ENCODE measurements around the gene SERINC2.

Gene SERINC2

GRCh38 chr1:31399976-31400375 lies 13.0 kb upstream of the SERINC2 start:
- H3K36me3 ChIP-seq (replicated peaks; ENCODE audit: insufficient read depth, low read length), result no peaks in the 10 kb centered on the region
- H3K4me3 ChIP-seq (ENCODE audit: low read length), result no peak overlapping the region
- no peaks in the 10 kb centered on the region for H3K79me2 ChIP-seq (ENCODE audit: low read length)
- no peaks in the 10 kb centered on the region for H4K20me1 ChIP-seq (ENCODE audit: insufficient read depth, low read length)
- no peak overlapping the region for H3K9ac ChIP-seq (ENCODE audit: low read length)
- H3F3A ChIP-seq (ENCODE audit: insufficient read depth, low read length), result no peaks in the 10 kb centered on the region
- no peak overlapping the region for H3K4me2 ChIP-seq (ENCODE audit: low read depth, low read length)
- no peak for TF ChIP-seq EZH2 (optimal IDR thresholded peaks at IDR 0.05; ENCODE audit: low read depth, low read length)
- no peak for TF ChIP-seq CTCF (IDR thresholded peaks at IDR 0.05; ENCODE audit: low read length)
- no peak for TF ChIP-seq EZH2phosphoT487 (IDR thresholded peaks at IDR 0.05; ENCODE audit: low read length)
- H3K9me2 ChIP-seq (replicated peaks; ENCODE audit: insufficient read depth, low read length), result no peaks in the 10 kb centered on the region
- no peaks in the 10 kb centered on the region for H3K9me3 ChIP-seq (replicated peaks; ENCODE audit: insufficient read depth, low read length)
- no peak for DNase-seq
- H3K4me1 ChIP-seq (ENCODE audit: low read length), result no peaks in the 10 kb centered on the region
- no peaks in the 10 kb centered on the region for H3K27me3 ChIP-seq (replicated peaks; ENCODE audit: insufficient read depth, low read length)
- H3K27ac ChIP-seq (ENCODE audit: low read length), result no peak overlapping the region
- no peak overlapping the region for H2AFZ ChIP-seq (ENCODE audit: low read length)

- Histone ChIP-seq H3K4me2 (ENCODE audit: low read depth, low read length) (no peak overlapping the region), H3K9me2 (replicated peaks; ENCODE audit: insufficient read depth, low read length) (no peaks in the 10 kb centered on the region), H3K9me3 (replicated peaks; ENCODE audit: insufficient read depth, low read length) (no peaks in the 10 kb centered on the region), H4K20me1 (ENCODE audit: insufficient read depth, low read length) (no peaks in the 10 kb centered on the region), H3K27ac (ENCODE audit: low read length) (no peak overlapping the region), H3K27me3 (replicated peaks; ENCODE audit: insufficient read depth, low read length) (no peaks in the 10 kb centered on the region), H3K79me2 (ENCODE audit: low read length) (no peaks in the 10 kb centered on the region), H3K4me1 (ENCODE audit: low read length) (no peaks in the 10 kb centered on the region), H3K9ac (ENCODE audit: low read length) (no peak overlapping the region), H3F3A (ENCODE audit: insufficient read depth, low read length) (no peaks in the 10 kb centered on the region), H2AFZ (ENCODE audit: low read length) (no peak overlapping the region), H3K4me3 (ENCODE audit: low read length) (no peak overlapping the region), H3K36me3 (replicated peaks; ENCODE audit: insufficient read depth, low read length) (no peaks in the 10 kb centered on the region)
- DNase-seq, result no peak
- no peak for TF ChIP-seq CTCF (IDR thresholded peaks at IDR 0.05; ENCODE audit: low read length)
- TF ChIP-seq EZH2phosphoT487 (IDR thresholded peaks at IDR 0.05; ENCODE audit: low read length), result no peak
- no peak for TF ChIP-seq EZH2 (optimal IDR thresholded peaks at IDR 0.05; ENCODE audit: low read depth, low read length)
Measured at GRCh38 chr1:31400393-31400792, 12.6 kb upstream of the SERINC2 start.

GRCh38 chr1:31401241-31401640 lies 11.8 kb upstream of the SERINC2 start:
- Histone ChIP-seq H3K79me2 (ENCODE audit: low read length) (no peaks in the 10 kb centered on the region), H3F3A (ENCODE audit: insufficient read depth, low read length) (no peaks in the 10 kb centered on the region), H3K4me2 (ENCODE audit: low read depth, low read length) (no peak overlapping the region), H2AFZ (ENCODE audit: low read length) (no peak overlapping the region), H3K9me2 (replicated peaks; ENCODE audit: insufficient read depth, low read length) (no peaks in the 10 kb centered on the region), H4K20me1 (ENCODE audit: insufficient read depth, low read length) (no peaks in the 10 kb centered on the region), H3K9me3 (replicated peaks; ENCODE audit: insufficient read depth, low read length) (no peaks in the 10 kb centered on the region), H3K27ac (ENCODE audit: low read length) (no peak overlapping the region), H3K9ac (ENCODE audit: low read length) (no peak overlapping the region), H3K4me1 (ENCODE audit: low read length) (no peaks in the 10 kb centered on the region), H3K36me3 (replicated peaks; ENCODE audit: insufficient read depth, low read length) (no peaks in the 10 kb centered on the region), H3K4me3 (ENCODE audit: low read length) (no peak overlapping the region), H3K27me3 (replicated peaks; ENCODE audit: insufficient read depth, low read length) (no peaks in the 10 kb centered on the region)
- TF ChIP-seq EZH2 (optimal IDR thresholded peaks at IDR 0.05; ENCODE audit: low read depth, low read length) (no peak), CTCF (IDR thresholded peaks at IDR 0.05; ENCODE audit: low read length) (no peak), EZH2phosphoT487 (IDR thresholded peaks at IDR 0.05; ENCODE audit: low read length) (no peak)
- no peak for DNase-seq
